Measurements from ENCODE around the gene SPECC1. TPM values are rescaled to one million over a fixed set of nuclear protein-coding genes. Genes with fewer than 3 reads are reported as not detected.

The SPECC1 gene
- total RNA-seq, 1 experiment from 2014 or later: 55.3 TPM

DNA sequence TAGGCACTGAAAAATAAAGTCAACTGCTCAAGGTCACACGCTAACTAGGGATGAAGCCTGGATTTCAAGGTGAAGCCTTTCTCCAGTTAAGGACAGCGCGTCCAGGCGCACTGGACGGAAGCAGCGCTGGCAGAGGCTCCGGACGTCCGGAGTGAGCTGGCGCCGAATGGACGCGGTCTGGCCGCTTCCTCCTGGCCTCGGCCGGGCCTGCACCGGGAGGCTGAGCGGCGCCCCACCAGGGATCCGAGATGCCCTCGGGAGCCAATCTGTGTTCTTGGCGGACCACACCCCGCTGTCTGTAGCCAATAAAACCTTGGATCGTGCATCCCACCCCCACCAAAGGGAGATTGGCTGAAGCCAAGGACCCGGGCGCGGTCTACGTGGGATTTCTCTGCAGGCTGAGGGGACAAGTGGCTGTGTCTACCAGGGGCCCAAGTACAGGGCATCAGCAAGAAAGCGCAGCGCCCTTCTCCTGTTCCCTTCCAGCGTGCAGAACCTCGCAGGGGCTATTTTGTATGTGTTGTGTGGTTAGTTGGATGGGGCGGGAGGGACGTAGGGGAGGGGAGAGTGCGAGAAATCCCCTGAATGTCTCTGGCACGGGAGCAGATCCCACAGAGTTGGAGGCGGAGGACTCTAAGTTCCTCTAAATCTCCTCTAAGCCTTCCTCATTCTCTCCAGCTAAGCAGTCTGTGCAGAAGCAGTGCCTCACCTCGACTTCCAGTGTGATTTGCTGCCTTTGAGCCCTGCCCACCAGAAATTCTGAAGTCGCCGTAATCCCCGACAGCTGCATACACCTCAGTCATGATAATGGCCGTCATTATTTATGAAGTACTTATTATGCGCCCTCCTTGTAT, 29.0 kb upstream of the SPECC1 start:
- DNase-seq (ENCODE audit: unreplicated experiment): no peak
- no peak overlapping the region for H3K27ac Mint-ChIP-seq (ENCODE audit: low read depth, unreplicated experiment)
- ChIA-PET CTCF (interaction anchor here (0.5 to 0.7 kb wide), 2 partner anchors 119 to 283 kb away, joined by 3 read pairs; no protein-coding TSS in a partner anchor), POLR2A (no interaction called here)
- BruUV-seq (replicated peaks): no TSS peak
- no peaks in the 10 kb centered on the region for H3K27me3 Mint-ChIP-seq (ENCODE audit: insufficient read depth, unreplicated experiment)
- no peak overlapping the region for H3K4me3 Mint-ChIP-seq (ENCODE audit: unreplicated experiment)
- intact Hi-C loops (cut with micrococcal nuclease): loop anchor here (5.0 kb wide), 1 partner anchor 113 kb away; the partner anchor contains the start of gene ULK2
- no peaks in the 10 kb centered on the region for H3K9me3 Mint-ChIP-seq (ENCODE audit: unreplicated experiment)
- TF ChIP-seq, protein P1, sequence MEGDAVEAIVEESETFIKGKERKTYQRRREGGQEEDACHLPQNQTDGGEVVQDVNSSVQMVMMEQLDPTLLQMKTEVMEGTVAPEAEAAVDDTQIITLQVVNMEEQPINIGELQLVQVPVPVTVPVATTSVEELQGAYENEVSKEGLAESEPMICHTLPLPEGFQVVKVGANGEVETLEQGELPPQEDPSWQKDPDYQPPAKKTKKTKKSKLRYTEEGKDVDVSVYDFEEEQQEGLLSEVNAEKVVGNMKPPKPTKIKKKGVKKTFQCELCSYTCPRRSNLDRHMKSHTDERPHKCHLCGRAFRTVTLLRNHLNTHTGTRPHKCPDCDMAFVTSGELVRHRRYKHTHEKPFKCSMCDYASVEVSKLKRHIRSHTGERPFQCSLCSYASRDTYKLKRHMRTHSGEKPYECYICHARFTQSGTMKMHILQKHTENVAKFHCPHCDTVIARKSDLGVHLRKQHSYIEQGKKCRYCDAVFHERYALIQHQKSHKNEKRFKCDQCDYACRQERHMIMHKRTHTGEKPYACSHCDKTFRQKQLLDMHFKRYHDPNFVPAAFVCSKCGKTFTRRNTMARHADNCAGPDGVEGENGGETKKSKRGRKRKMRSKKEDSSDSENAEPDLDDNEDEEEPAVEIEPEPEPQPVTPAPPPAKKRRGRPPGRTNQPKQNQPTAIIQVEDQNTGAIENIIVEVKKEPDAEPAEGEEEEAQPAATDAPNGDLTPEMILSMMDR (IDR thresholded peaks at IDR 0.05; ENCODE audit: unreplicated experiment): no peak
- peaks cover 8% of the 10 kb centered on the region for H3K4me1 Mint-ChIP-seq (ENCODE audit: insufficient read depth, unreplicated experiment)
- H3K36me3 Mint-ChIP-seq (ENCODE audit: insufficient read depth, unreplicated experiment): no peaks in the 10 kb centered on the region

DNA sequence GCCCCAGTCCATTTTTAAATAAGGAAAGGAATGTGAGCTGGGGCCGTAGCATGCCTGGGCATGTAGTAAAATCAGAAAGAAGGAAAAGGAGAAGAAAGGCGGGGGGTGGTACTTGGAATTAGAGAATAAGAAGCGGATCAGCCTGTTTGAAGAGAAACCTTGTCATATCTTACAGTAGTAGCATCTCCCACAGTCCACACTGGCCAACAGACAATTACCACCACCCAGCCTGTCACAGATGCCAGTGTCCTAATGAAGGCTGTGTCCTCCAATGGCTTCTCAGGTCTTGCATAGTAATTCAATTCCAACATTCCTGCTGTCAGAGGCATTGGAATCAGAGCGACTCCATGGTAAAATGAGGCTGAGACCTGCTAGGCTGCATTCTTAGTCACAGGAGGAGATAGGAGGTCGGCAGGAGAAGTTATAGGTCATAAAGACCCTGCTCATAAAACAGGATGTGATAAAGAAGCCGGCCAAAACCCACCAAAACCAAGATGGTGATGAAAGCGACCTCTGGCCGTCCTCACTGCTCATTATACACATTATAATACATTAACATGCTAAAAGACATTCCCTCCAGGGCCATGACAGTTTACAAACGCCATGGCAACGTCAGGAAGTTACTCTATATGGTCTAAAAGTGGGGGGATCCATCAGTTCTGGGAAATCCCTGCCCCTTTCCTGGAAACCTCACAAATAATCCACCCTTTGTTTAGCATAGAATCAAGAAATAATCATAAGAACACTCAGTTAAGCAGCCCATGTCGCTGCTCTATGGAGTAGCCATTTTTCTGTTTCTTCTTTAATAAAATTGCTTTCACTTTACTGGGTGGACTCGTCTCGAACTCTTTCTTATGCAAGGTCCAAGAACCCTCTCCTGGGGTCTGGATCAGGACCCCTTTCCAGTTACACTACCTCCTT, 22.0 kb upstream of the SPECC1 start:
- BruUV-seq (replicated peaks): no TSS peak
- Mint-ChIP-seq H3K27ac (ENCODE audit: low read depth, unreplicated experiment) (peak overlapping the region; percentile 33), H3K4me3 (ENCODE audit: unreplicated experiment) (no peak overlapping the region), H3K36me3 (ENCODE audit: insufficient read depth, unreplicated experiment) (no peaks in the 10 kb centered on the region), H3K4me1 (ENCODE audit: insufficient read depth, unreplicated experiment) (peaks cover 10% of the 10 kb centered on the region), H3K9me3 (ENCODE audit: unreplicated experiment) (no peaks in the 10 kb centered on the region), H3K27me3 (ENCODE audit: insufficient read depth, unreplicated experiment) (no peaks in the 10 kb centered on the region)
- POLR2A ChIA-PET: interaction anchor here (0.6 to 0.7 kb wide), 2 partner anchors 10 to 129 kb away, joined by 3 to 4 read pairs; no protein-coding TSS in a partner anchor
- TF ChIP-seq, protein P1 (IDR thresholded peaks at IDR 0.05; ENCODE audit: unreplicated experiment): no peak
- intact Hi-C loops (cut with micrococcal nuclease): no loop called here
- CTCF ChIA-PET: interaction anchor here (0.5 kb wide), 1 partner anchor 117 kb away, joined by 3 read pairs; no protein-coding TSS in a partner anchor
- no peak for DNase-seq (ENCODE audit: unreplicated experiment)

DNA sequence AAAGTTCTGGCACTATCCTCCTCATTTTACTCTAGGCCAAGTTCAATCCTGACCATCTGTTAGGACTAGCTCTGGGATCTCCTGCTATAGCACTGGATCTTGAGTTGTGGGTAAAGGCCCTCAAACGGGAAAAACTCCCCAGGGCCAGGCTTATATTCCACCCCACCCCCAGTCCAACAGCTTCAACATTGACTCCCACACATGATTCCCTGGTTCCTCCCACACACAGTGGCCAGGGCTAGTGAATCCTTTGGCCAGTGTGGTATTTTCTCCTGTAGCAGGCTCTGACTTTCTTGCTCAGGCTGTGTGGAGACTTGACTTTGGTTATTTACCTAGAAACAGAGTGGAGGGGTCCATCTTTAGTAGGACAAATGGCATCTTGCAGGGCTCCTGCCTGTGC, 21.3 kb upstream of the SPECC1 start:
- Mint-ChIP-seq H3K4me3 (ENCODE audit: unreplicated experiment) (no peak overlapping the region), H3K27me3 (ENCODE audit: insufficient read depth, unreplicated experiment) (no peaks in the 10 kb centered on the region), H3K4me1 (ENCODE audit: insufficient read depth, unreplicated experiment) (peaks cover 10% of the 10 kb centered on the region), H3K9me3 (ENCODE audit: unreplicated experiment) (no peaks in the 10 kb centered on the region), H3K27ac (ENCODE audit: low read depth, unreplicated experiment) (no peak overlapping the region), H3K36me3 (ENCODE audit: insufficient read depth, unreplicated experiment) (no peaks in the 10 kb centered on the region)
- DNase-seq (ENCODE audit: unreplicated experiment): no peak
- ChIA-PET POLR2A (no interaction called here), CTCF (interaction anchor here (0.5 to 1.6 kb wide), 3 partner anchors 21 to 238 kb away, joined by 3 to 5 read pairs (median 4); no protein-coding TSS in a partner anchor)
- TF ChIP-seq, protein P1 (IDR thresholded peaks at IDR 0.05; ENCODE audit: unreplicated experiment): no peak
- intact Hi-C loops (cut with micrococcal nuclease): no loop called here
- BruUV-seq (replicated peaks): no TSS peak
